Loucy (cell line): ENCODE results near the gene ATOH8.

Experiments used
- H2AFZ ChIP-seq: fragments of 200-600 bp; sonication (generic); 2 replicates; pipeline ENCODE4 v1.6.0; 2016; ENCODE audit warnings: antibody characterized with exemption, mild to moderate bottlenecking, low read length, moderate library complexity
- H3F3A ChIP-seq: fragments of 200-600 bp; 2 replicates; pipeline ENCODE4 v1.6.0; 2016; ENCODE audit warnings: antibody characterized with exemption, low read depth, mild to moderate bottlenecking
- H3K27me3 ChIP-seq: fragments of 200-600 bp; sonication (generic); 2 replicates; pipeline ENCODE4 v1.6.1; 2014; ENCODE audit warnings: low read length, mild to moderate bottlenecking; ENCODE audit not compliant: insufficient read depth, poor library complexity, severe bottlenecking
- H3K36me3 ChIP-seq: fragments of 200-600 bp; sonication (generic); 2 replicates; pipeline ENCODE4 v1.6.1; 2016; ENCODE audit warnings: low read length; ENCODE audit not compliant: insufficient read depth
- H3K4me1 ChIP-seq: fragments of 200-600 bp; sonication (generic); 2 replicates; pipeline ENCODE4 v1.5.1; 2014; ENCODE audit warnings: low read length, mild to moderate bottlenecking; ENCODE audit not compliant: insufficient read depth, poor library complexity, severe bottlenecking
- H3K4me2 ChIP-seq: fragments of 200-600 bp; sonication (generic); 2 replicates; pipeline ENCODE4 v1.6.0; 2014; ENCODE audit warnings: antibody characterized with exemption, low read length, low read depth, mild to moderate bottlenecking; ENCODE audit not compliant: poor library complexity, severe bottlenecking
- H3K4me3 ChIP-seq: fragments of 200-600 bp; sonication (generic); 2 replicates; pipeline ENCODE4 v1.5.1; 2014; ENCODE audit warnings: low read length, mild to moderate bottlenecking, mixed read lengths; ENCODE audit not compliant: poor library complexity, severe bottlenecking
- H3K79me2 ChIP-seq: fragments of 200-600 bp; sonication (generic); 2 replicates; pipeline ENCODE4 v1.6.1; 2014; ENCODE audit warnings: low read length; ENCODE audit not compliant: insufficient read depth
- H3K9ac ChIP-seq: fragments of 200-600 bp; sonication (generic); 2 replicates; pipeline ENCODE4 v1.6.0; 2014; ENCODE audit warnings: mild to moderate bottlenecking, low read depth, low read length, moderate library complexity; ENCODE audit not compliant: poor library complexity, severe bottlenecking
- H3K9me2 ChIP-seq: fragments of 200-600 bp; sonication (generic); replicated peaks from 2 replicates; pipeline ENCODE4 v1.6.1; 2016; ENCODE audit warnings: low read depth, low read length, mixed read lengths
- H3K9me3 ChIP-seq: fragments of 200-600 bp; sonication (generic); 2 replicates; pipeline ENCODE4 v1.6.1; 2014; ENCODE audit warnings: mild to moderate bottlenecking, antibody characterized with exemption, low read length, low read depth; ENCODE audit not compliant: insufficient read depth
- H4K20me1 ChIP-seq: fragments of 200-600 bp; sonication (generic); 2 replicates; pipeline ENCODE4 v1.6.0; 2014; ENCODE audit warnings: antibody characterized with exemption, low read length, mild to moderate bottlenecking; ENCODE audit not compliant: insufficient read depth, poor library complexity, severe bottlenecking
- EZH2phosphoT487 ChIP-seq: fragments of 200-600 bp; IDR thresholded peaks from 2 replicates; pipeline ENCODE4 v1.6.1; 2018; ENCODE audit warnings: antibody characterized with exemption, mild to moderate bottlenecking, moderate library complexity, borderline replicate concordance
- TF ChIP-seq, protein P1 (sequence below): fragments of 200-600 bp; sonication (generic); conservative IDR thresholded peaks from 2 replicates; pipeline ENCODE4 v1.5.1; 2014; ENCODE audit warnings: mild to moderate bottlenecking, antibody characterized with exemption, low read length

Gene ATOH8

DNA sequence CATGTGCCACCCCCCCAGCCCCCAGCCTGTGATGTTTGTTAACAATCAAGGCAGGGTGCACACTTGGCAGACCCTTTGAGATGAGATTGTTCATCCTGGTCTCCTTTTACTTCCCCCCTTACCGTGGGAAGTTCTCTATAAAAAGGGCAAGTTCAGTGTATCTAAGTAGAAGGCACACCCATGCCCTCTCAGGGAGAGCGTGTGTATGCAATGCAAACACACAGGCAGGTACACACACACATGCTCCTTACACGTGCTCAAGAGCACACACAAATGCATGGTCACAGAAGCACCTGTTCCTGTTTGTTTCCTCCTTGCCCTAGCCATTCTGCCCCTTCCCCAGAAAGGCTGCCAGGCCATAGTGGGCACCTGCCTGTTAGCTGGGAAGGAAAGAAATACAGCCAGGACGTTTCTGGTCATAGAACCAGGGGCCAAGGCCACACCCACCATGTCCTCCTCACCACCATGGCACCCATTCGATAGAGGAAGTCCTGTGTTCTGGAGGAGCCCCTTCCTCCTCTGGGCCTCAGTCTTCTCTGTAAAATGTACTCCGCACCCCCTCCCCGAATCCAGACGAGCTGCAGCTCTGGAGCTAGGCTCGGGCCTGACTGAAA lies 3.1 kb downstream of the ATOH8 start:
- Histone ChIP-seq H3F3A (no peaks in the 10 kb centered on the region), H3K4me1 (peaks cover 6% of the 10 kb centered on the region), H4K20me1 (no peaks in the 10 kb centered on the region), H3K9me3 (no peaks in the 10 kb centered on the region), H3K9me2 (no peaks in the 10 kb centered on the region), H3K79me2 (no peaks in the 10 kb centered on the region), H3K27me3 (peaks cover 28% of the 10 kb centered on the region), H3K4me2 (no peak overlapping the region), H3K9ac (no peak overlapping the region), H3K36me3 (no peaks in the 10 kb centered on the region), H3K4me3 (no peak overlapping the region), H2AFZ (no peak overlapping the region; the same call in 1 of the 2 replicates)
- TF ChIP-seq, protein P1, sequence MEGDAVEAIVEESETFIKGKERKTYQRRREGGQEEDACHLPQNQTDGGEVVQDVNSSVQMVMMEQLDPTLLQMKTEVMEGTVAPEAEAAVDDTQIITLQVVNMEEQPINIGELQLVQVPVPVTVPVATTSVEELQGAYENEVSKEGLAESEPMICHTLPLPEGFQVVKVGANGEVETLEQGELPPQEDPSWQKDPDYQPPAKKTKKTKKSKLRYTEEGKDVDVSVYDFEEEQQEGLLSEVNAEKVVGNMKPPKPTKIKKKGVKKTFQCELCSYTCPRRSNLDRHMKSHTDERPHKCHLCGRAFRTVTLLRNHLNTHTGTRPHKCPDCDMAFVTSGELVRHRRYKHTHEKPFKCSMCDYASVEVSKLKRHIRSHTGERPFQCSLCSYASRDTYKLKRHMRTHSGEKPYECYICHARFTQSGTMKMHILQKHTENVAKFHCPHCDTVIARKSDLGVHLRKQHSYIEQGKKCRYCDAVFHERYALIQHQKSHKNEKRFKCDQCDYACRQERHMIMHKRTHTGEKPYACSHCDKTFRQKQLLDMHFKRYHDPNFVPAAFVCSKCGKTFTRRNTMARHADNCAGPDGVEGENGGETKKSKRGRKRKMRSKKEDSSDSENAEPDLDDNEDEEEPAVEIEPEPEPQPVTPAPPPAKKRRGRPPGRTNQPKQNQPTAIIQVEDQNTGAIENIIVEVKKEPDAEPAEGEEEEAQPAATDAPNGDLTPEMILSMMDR: no peak
- no peak for TF ChIP-seq EZH2phosphoT487

DNA sequence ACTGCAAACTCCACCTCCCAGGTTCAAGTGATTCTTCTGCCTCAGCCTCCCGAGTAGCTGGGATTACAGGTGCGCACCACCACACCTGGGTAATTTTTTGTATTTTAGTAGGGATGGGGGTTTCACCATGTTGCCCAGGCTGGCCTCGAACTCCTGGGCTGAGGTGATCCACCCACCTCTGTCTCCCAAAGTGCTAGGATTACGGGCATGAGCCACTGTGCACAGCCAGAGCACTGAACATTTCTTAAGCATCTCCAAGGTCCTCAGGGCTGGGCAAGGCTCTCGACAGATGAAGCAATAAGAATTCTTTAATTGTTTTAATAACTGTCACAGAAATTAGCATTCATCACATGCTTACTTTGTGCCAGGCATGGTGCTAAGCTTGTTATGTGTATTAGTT lies 4.1 kb downstream of the ATOH8 start:
- H4K20me1 ChIP-seq: no peaks in the 10 kb centered on the region
- no peak for TF ChIP-seq EZH2phosphoT487
- TF ChIP-seq, protein P1: no peak
- no peaks in the 10 kb centered on the region for H3F3A ChIP-seq
- H3K4me2 ChIP-seq: no peak overlapping the region
- H3K4me3 ChIP-seq: no peak overlapping the region
- H3K79me2 ChIP-seq: no peaks in the 10 kb centered on the region
- H2AFZ ChIP-seq: no peak overlapping the region
- H3K27me3 ChIP-seq: peaks cover 28% of the 10 kb centered on the region
- H3K9me3 ChIP-seq: no peaks in the 10 kb centered on the region
- H3K9me2 ChIP-seq: no peaks in the 10 kb centered on the region
- no peaks in the 10 kb centered on the region for H3K36me3 ChIP-seq
- H3K4me1 ChIP-seq: peaks cover 6% of the 10 kb centered on the region
- no peak overlapping the region for H3K9ac ChIP-seq

DNA sequence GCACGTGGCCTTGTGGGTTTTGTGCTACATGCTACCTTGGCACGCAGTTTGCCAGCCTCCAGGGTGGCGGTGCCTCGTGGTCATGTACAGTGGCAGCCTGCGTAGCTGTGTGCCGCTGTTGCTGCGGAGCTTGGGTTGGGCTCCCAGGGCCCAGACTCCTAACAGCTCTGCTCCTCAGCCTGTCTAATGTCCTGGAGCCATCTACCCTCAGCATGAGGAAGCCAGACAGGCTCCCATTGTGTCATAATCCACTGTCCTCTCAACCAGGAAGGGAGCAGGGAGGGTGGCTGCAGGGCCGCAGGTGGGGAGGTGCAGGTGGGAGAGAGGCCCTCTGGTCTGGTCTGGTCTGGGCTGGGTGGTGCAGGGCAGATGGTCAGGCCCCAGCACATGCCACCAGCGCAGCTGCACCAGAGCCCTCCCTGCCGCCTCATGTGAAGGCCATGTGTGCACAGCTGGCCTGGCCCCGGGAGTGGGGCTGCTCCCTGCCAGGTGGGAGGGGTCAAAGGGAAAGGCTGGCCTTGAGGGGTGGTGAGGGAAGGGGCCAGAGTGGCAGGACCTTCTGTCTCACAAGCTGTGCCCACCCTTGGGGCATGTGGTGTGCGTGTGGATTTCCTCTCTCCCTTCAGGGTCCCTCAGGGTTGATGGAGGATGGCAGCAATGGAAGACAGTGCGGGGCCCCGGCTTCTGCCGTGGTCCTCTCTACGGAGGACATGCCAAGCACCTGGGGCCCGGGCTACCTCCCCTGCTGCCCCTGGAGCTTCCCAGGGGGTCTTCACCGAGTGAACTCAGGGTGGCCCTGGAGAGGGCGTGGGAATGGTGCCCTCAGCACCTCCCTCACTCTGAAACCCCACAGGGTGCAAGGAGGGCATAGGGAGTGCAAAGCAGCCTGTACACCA lies 4.8 kb downstream of the ATOH8 start:
- no peaks in the 10 kb centered on the region for H4K20me1 ChIP-seq
- H3K4me3 ChIP-seq: no peak overlapping the region
- no peak overlapping the region for H3K9ac ChIP-seq
- peaks cover 21% of the 10 kb centered on the region for H3K27me3 ChIP-seq
- H3F3A ChIP-seq: no peaks in the 10 kb centered on the region
- no peaks in the 10 kb centered on the region for H3K9me2 ChIP-seq
- no peak overlapping the region for H3K4me2 ChIP-seq
- H3K79me2 ChIP-seq: no peaks in the 10 kb centered on the region
- H3K4me1 ChIP-seq: peaks cover 6% of the 10 kb centered on the region
- H3K36me3 ChIP-seq: no peaks in the 10 kb centered on the region
- no peaks in the 10 kb centered on the region for H3K9me3 ChIP-seq
- no peak for TF ChIP-seq EZH2phosphoT487
- no peak overlapping the region for H2AFZ ChIP-seq
